T-cell (primary cell): Measurements from ENCODE around the gene TFCP2L1. TPM values are rescaled to one million over a fixed set of nuclear protein-coding genes. Genes with fewer than 3 reads are reported as not detected.

ENCODE experiments used
- ATAC-seq, 4 experiments: fragments of 200-7000 bp in 3 of 4; fragments of 150-1000 bp in 1 of 4; cut with Tn5 transposase; replicated peaks in 1 of 4; 1 replicate in 3 of 4; 2 replicates in 1 of 4; pipeline ENCODE4 v1.10.0; 2021; ENCODE audit warnings: moderate library complexity in 3 of 4, mild to moderate bottlenecking in 2 of 4, moderate number of reproducible peaks in 1 of 4
- CTCF ChIA-PET, 2 donors: fragments of 300-600 bp; sonication (Branson Sonifier 250); formaldehyde crosslinking; loops; one replicate each; lab custom pipeline; 2022; ENCODE audit warnings: antibody characterized with exemption in 2 of 2; lab: Charles Lee
- POLR2A ChIA-PET, 2 donors: fragments of 300-600 bp; sonication (Branson Sonifier 250); formaldehyde crosslinking; loops; one replicate each; lab custom pipeline; 2022; ENCODE audit warnings: antibody characterized with exemption in 2 of 2; lab: Charles Lee
- DNase-seq, 35 experiments: peaks; one replicate each; pipeline versions ENCODE4 v3.0.0 to v3.0.0-alpha.2; 2013 to 2023
- H3K27ac ChIP-seq: one replicate; pipeline ENCODE4 v1.5.1; 2013; ENCODE audit warnings: low read length
- H3K27me3 ChIP-seq, 2 experiments: replicated peaks in 1 of 2; 1 replicate in 1 of 2; 2 replicates in 1 of 2; pipeline versions ENCODE4 v1.6.1 to v1.7.0; 2013; ENCODE audit warnings: low read length in 1 of 2, mixed read lengths in 1 of 2; ENCODE audit not compliant: control insufficient read depth in 2 of 2, insufficient read depth in 2 of 2; ENCODE audit errors: extremely low read depth in 1 of 2
- H3K36me3 ChIP-seq, 2 donors: 1 replicate in 1 of 2; 2 replicates in 1 of 2; pipeline versions ENCODE4 v1.6.1 to v1.7.0; 2013; ENCODE audit warnings: low read length in 1 of 2; ENCODE audit not compliant: control insufficient read depth in 2 of 2, insufficient read depth in 1 of 2; ENCODE audit errors: extremely low read depth in 1 of 2
- H3K4me1 ChIP-seq, 2 experiments: 1 replicate in 1 of 2; 2 replicates in 1 of 2; pipeline versions ENCODE4 v1.6.1 to v1.7.0; 2013; ENCODE audit warnings: low read length in 2 of 2, mixed read lengths in 1 of 2; ENCODE audit not compliant: insufficient read depth in 2 of 2, control insufficient read depth in 1 of 2; ENCODE audit errors: extremely low read depth in 1 of 2
- H3K4me3 ChIP-seq, 2 donors: 1 replicate in 1 of 2; 2 replicates in 1 of 2; pipeline versions ENCODE4 v1.5.1 to v1.7.0; 2013; ENCODE audit warnings: mild to moderate bottlenecking in 2 of 2, low read length in 1 of 2, moderate library complexity in 1 of 2; ENCODE audit not compliant: control insufficient read depth in 1 of 2; ENCODE audit errors: extremely low read depth in 1 of 2
- H3K9me3 ChIP-seq: 2 replicates; pipeline ENCODE4 v1.7.0; 2013
- H3K27ac Mint-ChIP-seq, 2 donors: one replicate each; pipeline ENCODE4 v1.8.0; 2020 to 2021; ENCODE audit warnings: mild to moderate bottlenecking in 2 of 2, mixed read lengths in 2 of 2
- H3K27me3 Mint-ChIP-seq, 2 donors: one replicate each; pipeline ENCODE4 v1.8.0; 2021 to 2022; ENCODE audit warnings: mixed read lengths in 2 of 2
- H3K36me3 Mint-ChIP-seq: one replicate; pipeline ENCODE4 v1.8.0; 2021; ENCODE audit warnings: mixed read lengths
- H3K4me1 Mint-ChIP-seq, 3 donors: one replicate each; pipeline ENCODE4 v1.8.0; 2020 to 2022; ENCODE audit warnings: mixed read lengths in 3 of 3, mild to moderate bottlenecking in 1 of 3
- H3K4me3 Mint-ChIP-seq, 3 donors: one replicate each; pipeline ENCODE4 v1.8.0; 2020 to 2022; ENCODE audit warnings: mild to moderate bottlenecking in 3 of 3, mixed read lengths in 3 of 3, moderate library complexity in 3 of 3
- H3K9me3 Mint-ChIP-seq, 3 donors: one replicate each; pipeline ENCODE4 v1.8.0; 2020 to 2022; ENCODE audit warnings: mixed read lengths in 3 of 3
- WGBS: methylation state at CpG from one replicate; pipeline ENCODE4 v1.1.5; 2013; ENCODE audit warnings: missing lambda C conversion rate; ENCODE audit not compliant: insufficient coverage; 5-methylcytosine and 5-hydroxymethylcytosine counted together
- total RNA-seq, 35 experiments: library from RNA in 6 of 35; stranded (reverse) in 6 of 35; fragments of 120-200 nt in 1 of 35; gene quantifications; one replicate each; pipeline versions ENCODE4 v1.2.1 to v1.2.4 and lab custom pipeline; 2013 to 2026

The TFCP2L1 gene
- total RNA-seq, 5 donors from 2014 or later (not counting 1 experiment from before 2014, with no cell fraction given) = 0.18 to 1.0 (median 0.70) TPM

DNA sequence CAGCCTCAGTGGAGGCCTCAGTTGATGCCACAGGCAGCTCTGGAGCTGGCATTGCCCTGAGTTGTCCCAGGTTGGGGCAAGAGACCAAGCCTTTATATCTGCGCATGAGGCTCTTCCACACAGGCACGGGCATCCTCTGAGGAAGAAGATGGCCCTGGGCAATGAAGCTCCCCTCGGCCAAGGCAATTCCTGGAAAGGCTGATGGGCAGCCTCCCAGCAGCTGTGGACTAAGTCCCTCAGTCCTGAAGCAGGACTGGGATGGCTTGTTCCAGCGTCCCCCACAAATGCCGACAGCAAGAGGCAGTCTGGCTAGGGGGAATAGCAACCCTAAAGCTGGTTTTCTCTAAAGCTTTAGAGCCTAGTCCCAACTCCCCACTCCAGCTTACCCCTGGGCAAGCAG lies 90.0 kb downstream of the TFCP2L1 start:
- 89% methylated on average over 4 of the region's 5 CpGs for WGBS
- Histone ChIP-seq H3K9me3 (no peaks in the 10 kb centered on the region), H3K27ac (no peak overlapping the region), H3K4me1 (no peaks in the 10 kb centered on the region), H3K4me3 (no peak overlapping the region), H3K27me3 (peaks cover 0 to 8% of the 10 kb centered on the region in 2 experiments), H3K36me3 (no peaks in the 10 kb centered on the region)
- Mint-ChIP-seq H3K27me3 (no peaks in the 10 kb centered on the region), H3K4me3 (no peak overlapping the region), H3K27ac (no peak overlapping the region), H3K36me3 (no peaks in the 10 kb centered on the region), H3K9me3 (no peaks in the 10 kb centered on the region), H3K4me1 (no peaks in the 10 kb centered on the region)
- ATAC-seq = no peak
- CTCF ChIA-PET = no interaction called here
- DNase-seq = no peak
- POLR2A ChIA-PET = no interaction called here

DNA sequence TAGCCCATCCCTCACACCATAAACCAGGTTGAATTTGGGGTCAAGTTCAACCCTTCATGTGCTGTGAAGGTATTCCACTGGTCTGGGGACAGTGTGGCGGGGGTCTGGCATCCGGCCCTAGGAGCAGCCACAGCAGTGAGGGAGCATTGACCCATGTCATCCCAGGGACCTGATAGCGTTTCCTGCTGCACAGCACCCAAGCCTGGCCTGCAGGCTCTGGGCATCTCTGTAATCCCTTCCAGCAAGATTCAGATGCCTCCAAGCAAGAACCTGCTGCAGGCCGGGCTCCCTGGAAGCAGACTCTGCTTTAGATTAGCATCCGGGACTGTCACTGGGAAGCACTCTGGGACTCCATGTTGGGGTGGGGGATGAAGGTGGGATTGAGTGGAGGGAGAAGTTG lies 90.4 kb downstream of the TFCP2L1 start:
- no peaks in the 10 kb centered on the region for H3K4me1 ChIP-seq
- H3K36me3 Mint-ChIP-seq = no peaks in the 10 kb centered on the region
- no peaks in the 10 kb centered on the region for H3K36me3 ChIP-seq
- ChIA-PET CTCF (no interaction called here), POLR2A (no interaction called here)
- H3K4me3 Mint-ChIP-seq = no peak overlapping the region
- H3K4me3 ChIP-seq = no peak overlapping the region
- 83% methylated on average over 4 of the region's 5 CpGs for WGBS
- no peak overlapping the region for H3K27ac Mint-ChIP-seq
- H3K9me3 Mint-ChIP-seq = no peaks in the 10 kb centered on the region
- peaks cover 0 to 8% of the 10 kb centered on the region in 2 experiments for H3K27me3 ChIP-seq
- H3K27ac ChIP-seq = no peak overlapping the region
- no peaks in the 10 kb centered on the region for H3K27me3 Mint-ChIP-seq
- ATAC-seq = no peak
- no peak for DNase-seq
- no peaks in the 10 kb centered on the region for H3K9me3 ChIP-seq
- H3K4me1 Mint-ChIP-seq = no peaks in the 10 kb centered on the region

DNA sequence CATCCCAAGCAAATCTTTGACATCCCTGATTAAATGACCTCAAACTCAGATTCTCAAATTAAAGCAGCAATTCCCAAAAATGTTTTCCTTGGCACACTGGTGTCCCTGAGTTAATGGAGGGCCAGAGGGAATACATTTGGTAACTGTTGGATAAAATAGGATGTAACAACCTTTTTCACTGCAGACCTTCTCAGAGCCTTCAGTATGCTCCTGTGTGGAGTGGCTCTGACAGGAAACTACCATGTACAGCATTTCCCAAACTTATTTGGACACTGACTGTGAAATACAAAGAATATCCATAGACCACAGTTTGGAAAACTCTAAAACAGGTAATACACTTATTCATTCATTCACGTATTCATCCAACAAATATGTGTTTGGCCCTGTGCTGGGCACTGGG lies 91.8 kb downstream of the TFCP2L1 start:
- H3K4me1 ChIP-seq = no peaks in the 10 kb centered on the region
- ATAC-seq (no peak), DNase-seq (no peak)
- Mint-ChIP-seq H3K9me3 (no peaks in the 10 kb centered on the region), H3K27me3 (peaks cover 0 to 4% of the 10 kb centered on the region in 2 donors), H3K4me1 (no peaks in the 10 kb centered on the region), H3K36me3 (no peaks in the 10 kb centered on the region), H3K27ac (no peak overlapping the region), H3K4me3 (no peak overlapping the region)
- H3K27me3 ChIP-seq = peaks cover 0 to 8% of the 10 kb centered on the region in 2 experiments
- ChIA-PET POLR2A (no interaction called here), CTCF (interaction anchor here in 1 of 2 donors (0.6 kb wide), 1 partner anchor 126 kb away, joined by 3 read pairs; no protein-coding TSS in a partner anchor)
- no peaks in the 10 kb centered on the region for H3K36me3 ChIP-seq
- H3K9me3 ChIP-seq = no peaks in the 10 kb centered on the region
- no CpG with 5 or more reads among the region's 1 CpG for WGBS
- no peak overlapping the region for H3K27ac ChIP-seq
- H3K4me3 ChIP-seq = no peak overlapping the region

DNA sequence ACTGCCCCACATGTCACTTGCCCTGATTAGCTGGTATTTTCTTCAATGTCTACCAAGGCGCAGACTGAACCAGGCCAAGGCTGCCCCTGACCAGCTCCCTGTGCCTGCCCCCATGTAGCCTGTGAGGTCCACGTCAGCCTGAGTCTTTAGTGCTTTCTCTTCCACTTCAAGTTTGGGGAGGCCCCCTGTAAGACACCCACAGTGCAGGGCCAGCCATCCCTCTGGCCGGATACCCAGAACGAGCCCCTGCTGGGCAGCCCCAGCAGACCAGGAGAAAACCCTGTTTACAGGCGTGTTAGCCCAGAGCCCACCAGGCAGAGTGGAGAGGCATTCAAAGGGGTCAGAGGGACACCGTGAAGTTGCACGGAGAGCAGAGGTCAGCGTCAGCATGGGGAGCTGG lies 92.4 kb downstream of the TFCP2L1 start:
- no peaks in the 10 kb centered on the region for H3K36me3 ChIP-seq
- H3K27ac ChIP-seq = no peak overlapping the region
- DNase-seq (no peak), ATAC-seq (no peak)
- no peaks in the 10 kb centered on the region for H3K4me1 Mint-ChIP-seq
- H3K27me3 ChIP-seq = peaks cover 0 to 14% of the 10 kb centered on the region in 2 experiments
- H3K4me3 ChIP-seq = no peak overlapping the region
- ChIA-PET CTCF (no interaction called here), POLR2A (no interaction called here)
- H3K9me3 Mint-ChIP-seq = no peaks in the 10 kb centered on the region
- no peak overlapping the region for H3K27ac Mint-ChIP-seq
- H3K27me3 Mint-ChIP-seq = peaks cover 0 to 4% of the 10 kb centered on the region in 2 donors
- 94% methylated on average over 7 of the region's 8 CpGs for WGBS
- no peaks in the 10 kb centered on the region for H3K4me1 ChIP-seq
- H3K9me3 ChIP-seq = no peaks in the 10 kb centered on the region
- H3K36me3 Mint-ChIP-seq = no peaks in the 10 kb centered on the region
- H3K4me3 Mint-ChIP-seq = no peak overlapping the region

DNA sequence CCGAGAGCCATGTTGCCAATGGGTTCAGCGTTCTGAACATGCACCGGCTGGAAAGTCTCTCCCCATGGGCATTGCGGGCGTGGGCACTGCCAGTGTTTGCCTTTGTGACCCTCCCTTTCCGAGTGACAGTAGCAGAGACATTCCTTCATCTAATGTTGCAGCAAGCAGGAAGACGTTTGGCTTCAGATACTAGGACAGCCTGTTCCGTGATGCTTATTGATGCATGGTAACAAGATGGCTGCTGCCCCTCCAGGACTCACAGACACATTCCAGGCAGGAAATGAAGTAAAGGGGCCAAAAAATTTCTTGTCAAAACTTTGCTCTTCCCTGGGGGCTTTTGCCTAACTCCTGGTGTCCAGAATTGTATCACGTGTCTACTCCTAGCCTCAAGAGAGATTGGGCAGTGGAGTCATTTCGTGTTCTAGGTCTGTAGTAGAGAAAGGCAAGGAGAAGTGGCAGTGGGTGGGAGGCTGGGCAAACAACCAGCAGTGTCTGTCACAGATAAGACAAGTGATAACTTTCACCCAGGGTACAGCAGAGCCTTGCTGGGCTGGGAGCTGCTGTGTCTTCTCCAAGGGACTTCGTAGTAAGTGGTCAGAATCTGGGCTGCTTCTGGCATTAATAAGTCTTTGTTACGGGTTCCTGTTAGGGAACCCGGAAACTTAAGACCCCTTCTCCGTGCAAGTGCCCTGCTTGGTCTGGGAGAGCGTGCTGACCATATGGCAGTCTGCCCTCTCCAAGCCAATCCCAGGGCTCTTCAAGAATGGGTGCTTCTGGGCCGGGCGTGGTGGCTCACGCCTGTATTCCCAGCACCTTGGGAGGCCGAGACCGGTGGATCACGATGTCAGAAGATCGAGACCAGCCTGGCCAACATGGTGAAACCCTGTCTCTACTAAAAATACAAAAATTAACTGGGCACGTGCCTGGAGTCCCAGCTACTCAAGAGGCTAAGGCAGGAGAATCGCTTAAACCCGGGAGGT lies 93.5 kb downstream of the TFCP2L1 start:
- DNase-seq (no peak), ATAC-seq (no peak)
- Mint-ChIP-seq H3K4me3 (no peak overlapping the region), H3K4me1 (no peaks in the 10 kb centered on the region), H3K36me3 (no peaks in the 10 kb centered on the region), H3K9me3 (no peaks in the 10 kb centered on the region), H3K27ac (no peak overlapping the region), H3K27me3 (peaks cover 0 to 4% of the 10 kb centered on the region in 2 donors)
- WGBS = 85% methylated on average over 16 of the region's 25 CpGs
- Histone ChIP-seq H3K9me3 (no peaks in the 10 kb centered on the region), H3K27ac (no peak overlapping the region), H3K4me1 (no peaks in the 10 kb centered on the region), H3K36me3 (no peaks in the 10 kb centered on the region), H3K4me3 (no peak overlapping the region), H3K27me3 (peaks cover 0 to 18% of the 10 kb centered on the region in 2 experiments)
- ChIA-PET POLR2A (no interaction called here), CTCF (no interaction called here)

DNA sequence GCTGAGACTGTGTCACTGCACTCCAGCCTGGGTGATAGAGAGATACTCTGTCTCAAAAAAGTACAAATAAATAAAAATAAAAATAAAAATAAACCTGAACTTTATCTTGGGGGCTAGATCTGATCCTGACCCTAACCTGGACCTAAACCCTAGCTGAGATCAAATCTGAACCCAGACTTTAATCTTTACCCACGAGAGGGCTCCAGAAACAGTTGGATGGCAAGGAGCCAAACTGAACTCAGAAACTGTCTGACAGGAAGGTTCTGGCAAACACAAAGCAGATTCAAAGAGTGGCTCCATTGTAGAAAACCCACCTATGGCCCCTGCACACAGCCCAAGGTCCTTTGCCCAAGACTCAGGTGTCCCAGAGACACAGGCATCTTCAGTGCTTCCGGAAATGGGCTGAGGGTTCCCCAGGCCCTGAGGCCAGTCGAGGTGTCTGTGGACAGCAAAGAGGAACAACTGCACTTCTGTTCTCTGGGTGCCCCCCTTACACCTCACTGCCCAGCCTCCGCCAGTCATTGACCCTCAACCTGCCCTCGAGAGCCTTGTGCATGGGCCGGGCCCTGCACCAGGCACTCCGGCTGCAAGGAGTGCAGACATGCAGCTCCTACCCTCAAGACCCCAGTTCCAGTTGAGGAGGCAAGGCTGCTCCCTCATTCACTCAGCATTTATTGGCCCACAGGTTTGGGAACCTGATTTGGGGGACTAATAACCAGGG lies 95.2 kb downstream of the TFCP2L1 start:
- no peak overlapping the region for H3K4me3 Mint-ChIP-seq
- Histone ChIP-seq H3K27me3 (peaks cover 0 to 11% of the 10 kb centered on the region in 2 experiments), H3K27ac (no peak overlapping the region), H3K9me3 (no peaks in the 10 kb centered on the region), H3K4me1 (no peaks in the 10 kb centered on the region), H3K36me3 (no peaks in the 10 kb centered on the region), H3K4me3 (no peak overlapping the region)
- peaks cover 0 to 4% of the 10 kb centered on the region in 2 donors for H3K27me3 Mint-ChIP-seq
- POLR2A ChIA-PET = no interaction called here
- ATAC-seq (no peak), DNase-seq (no peak)
- no peak overlapping the region for H3K27ac Mint-ChIP-seq
- no peaks in the 10 kb centered on the region for H3K4me1 Mint-ChIP-seq
- H3K36me3 Mint-ChIP-seq = no peaks in the 10 kb centered on the region
- CTCF ChIA-PET = no interaction called here
- no peaks in the 10 kb centered on the region for H3K9me3 Mint-ChIP-seq
- WGBS = 60% methylated on average over 7 of the region's 7 CpGs
